Lower lobe of right lung (tissue), 2 donors: ENCODE results near the gene CFAP43. TPM values are rescaled to one million over a fixed set of nuclear protein-coding genes. Genes with fewer than 3 reads are reported as not detected.

Experiments used
- ATAC-seq, 2 donors: fragments of 200-7000 bp; cut with Tn5 transposase; one replicate each; pipeline ENCODE4 v1.9.1; 2020 to 2022; ENCODE audit warnings: mild to moderate bottlenecking in 2 of 2, moderate library complexity in 2 of 2
- DNase-seq: peaks from one replicate; pipeline ENCODE4 v3.0.0-alpha.2; 2020
- H3K27ac ChIP-seq: fragments of 200-600 bp; one replicate; pipeline ENCODE4 v1.8.0; 2022
- H3K27me3 ChIP-seq: fragments of 200-600 bp; one replicate; pipeline ENCODE4 v1.8.0; 2022; ENCODE audit warnings: low read depth
- H3K36me3 ChIP-seq: fragments of 200-600 bp; one replicate; pipeline ENCODE4 v1.8.0; 2022; ENCODE audit warnings: mild to moderate bottlenecking
- H3K4me1 ChIP-seq: fragments of 200-600 bp; one replicate; pipeline ENCODE4 v1.8.0; 2022
- H3K4me3 ChIP-seq: fragments of 200-600 bp; one replicate; pipeline ENCODE4 v1.8.0; 2022; ENCODE audit warnings: mild to moderate bottlenecking
- H3K9me3 ChIP-seq: fragments of 200-600 bp; one replicate; pipeline ENCODE4 v1.8.0; 2022
- intact Hi-C: fragments of 100-400 bp; cut with DNase I; formaldehyde crosslinking; loops from one replicate; pipeline ENCODE4 v1.11.0; 2022
- long read RNA-seq: library from polyadenylated mRNA; unstranded; transcript quantifications from one replicate; pipeline ENCODE4 v2.0.0, GENCODE V29; 2021
- total RNA-seq: library from RNA; stranded (reverse); fragmentation: NEBNext Ultra II Directional; extraction: Animal tissue kit (Norgen Biotek cat#: 25700); gene quantifications from one replicate; pipeline ENCODE4 v1.2.1, GENCODE V29; 2021
- TF ChIP-seq, protein P1 (sequence below): fragments of 200-600 bp; IDR thresholded peaks from one replicate; pipeline ENCODE4 v1.8.0; 2022; ENCODE audit warnings: antibody characterized with exemption, mild to moderate bottlenecking
- donor health status: DM: no; HTN: yes; CAD: no; lungs with severe emphysema.

The CFAP43 gene
- total RNA-seq, result 12.9 TPM
- long read RNA-seq, partial matches to known transcripts, result 1 of 7 reads
- long read RNA-seq, other reads (novel, unspliced or antisense), result 5 of 7 reads

DNA sequence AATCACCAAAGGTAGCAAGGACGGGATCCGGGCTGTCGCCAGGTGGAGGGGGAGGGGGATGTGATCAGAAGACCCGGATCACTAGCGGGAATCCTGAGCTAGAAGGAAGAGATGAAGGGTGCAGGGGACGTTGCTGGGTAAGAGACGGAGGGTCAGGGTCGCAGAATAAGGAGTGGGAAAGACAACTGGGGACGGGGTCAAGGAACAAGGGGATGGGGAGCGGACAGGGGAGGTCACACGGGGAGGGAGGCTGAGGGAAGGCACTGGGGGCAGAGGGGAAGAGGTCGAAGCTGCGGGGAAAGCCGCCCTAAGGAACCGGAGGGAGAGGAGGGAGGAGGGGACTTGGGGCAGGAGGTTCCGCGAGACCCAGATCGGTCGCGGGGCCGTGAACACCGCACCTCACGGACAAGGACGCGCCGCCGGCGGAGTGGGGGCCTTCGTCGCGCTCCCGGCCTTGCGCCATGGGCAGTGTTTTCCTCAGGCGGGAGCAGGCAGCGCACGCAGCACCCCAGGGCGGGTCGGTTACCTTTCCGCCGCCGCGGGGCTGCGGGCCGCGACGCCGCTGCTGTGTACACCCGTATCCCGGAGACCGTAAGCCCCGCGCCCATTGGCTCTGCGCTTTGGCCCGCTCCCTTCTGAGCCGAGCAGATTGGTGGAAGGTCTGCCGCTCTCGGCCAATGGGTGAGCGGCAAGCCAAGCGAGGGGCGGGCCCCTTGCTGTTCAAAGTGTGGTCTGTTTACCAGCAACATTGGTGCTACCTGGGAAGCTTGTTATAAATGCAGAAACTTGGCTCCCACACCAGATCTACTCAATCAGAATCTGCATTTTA is at the start of gene CFAP43:
TSS of gene CFAP43 (minus strand) at position 581 of the 829 bp plus-strand sequence. CDS start at position 463, 118 bp downstream.
- intact Hi-C loops, result no loop called here
- Histone ChIP-seq H3K36me3 (no peaks in the 10 kb centered on the region), H3K4me1 (peaks cover 11% of the 10 kb centered on the region), H3K27me3 (no peaks in the 10 kb centered on the region), H3K4me3 (peak within 1 kb of the TSS; percentile 82), H3K9me3 (no peaks in the 10 kb centered on the region), H3K27ac (peak within 1 kb of the TSS; percentile 83)
- ATAC-seq, result peak; percentile 100
- TF ChIP-seq, protein P1, sequence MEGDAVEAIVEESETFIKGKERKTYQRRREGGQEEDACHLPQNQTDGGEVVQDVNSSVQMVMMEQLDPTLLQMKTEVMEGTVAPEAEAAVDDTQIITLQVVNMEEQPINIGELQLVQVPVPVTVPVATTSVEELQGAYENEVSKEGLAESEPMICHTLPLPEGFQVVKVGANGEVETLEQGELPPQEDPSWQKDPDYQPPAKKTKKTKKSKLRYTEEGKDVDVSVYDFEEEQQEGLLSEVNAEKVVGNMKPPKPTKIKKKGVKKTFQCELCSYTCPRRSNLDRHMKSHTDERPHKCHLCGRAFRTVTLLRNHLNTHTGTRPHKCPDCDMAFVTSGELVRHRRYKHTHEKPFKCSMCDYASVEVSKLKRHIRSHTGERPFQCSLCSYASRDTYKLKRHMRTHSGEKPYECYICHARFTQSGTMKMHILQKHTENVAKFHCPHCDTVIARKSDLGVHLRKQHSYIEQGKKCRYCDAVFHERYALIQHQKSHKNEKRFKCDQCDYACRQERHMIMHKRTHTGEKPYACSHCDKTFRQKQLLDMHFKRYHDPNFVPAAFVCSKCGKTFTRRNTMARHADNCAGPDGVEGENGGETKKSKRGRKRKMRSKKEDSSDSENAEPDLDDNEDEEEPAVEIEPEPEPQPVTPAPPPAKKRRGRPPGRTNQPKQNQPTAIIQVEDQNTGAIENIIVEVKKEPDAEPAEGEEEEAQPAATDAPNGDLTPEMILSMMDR, result no peak
- DNase-seq, result peak; percentile 99

- no peaks in the 10 kb centered on the region for H3K36me3 ChIP-seq
- H3K9me3 ChIP-seq, result no peaks in the 10 kb centered on the region
- H3K27me3 ChIP-seq, result no peaks in the 10 kb centered on the region
- H3K4me3 ChIP-seq, result no peak overlapping the region
- no peaks in the 10 kb centered on the region for H3K4me1 ChIP-seq
- TF ChIP-seq, protein P1, result no peak
- no peak overlapping the region for H3K27ac ChIP-seq
- intact Hi-C loops, result no loop called here
- DNase-seq, result no peak
- ATAC-seq, result no peak
Measured at GRCh38 chr10:104281694-104282093, 49.5 kb upstream of the CFAP43 start.

DNA sequence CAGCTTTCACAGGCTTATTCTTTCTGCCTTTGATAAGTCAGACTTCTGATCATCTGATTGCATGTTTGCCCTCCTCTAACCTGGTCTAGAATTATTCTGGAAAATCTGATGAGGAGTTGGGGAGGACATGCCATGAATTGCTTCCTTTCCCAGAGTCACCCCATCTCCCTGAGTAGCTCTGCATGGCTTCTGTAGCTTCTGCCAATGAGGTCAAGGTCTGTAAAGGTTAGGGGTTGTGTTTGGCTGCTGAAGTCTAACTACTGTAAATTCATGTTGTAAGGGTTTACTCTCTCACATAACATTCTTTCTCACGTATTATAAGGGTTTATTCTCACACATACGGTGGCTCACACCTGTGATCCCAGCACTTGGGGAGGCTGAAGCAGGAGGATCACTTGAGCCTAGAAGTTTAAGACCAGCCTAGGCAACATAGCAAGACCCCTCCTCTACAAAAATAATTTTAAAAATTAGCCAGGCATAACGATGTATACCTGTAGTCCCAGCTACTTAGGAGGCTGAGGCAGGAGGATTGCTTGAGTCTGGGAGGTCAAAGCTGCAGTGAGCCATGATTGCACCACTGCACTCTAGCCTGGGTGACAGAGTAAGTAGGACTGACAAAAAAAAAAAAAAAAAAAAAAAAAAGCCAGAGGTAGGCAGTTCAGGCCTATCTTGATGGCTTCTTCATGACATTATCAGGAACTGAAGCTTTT is 47.5 kb upstream of the CFAP43 start:
- H3K27ac ChIP-seq, result no peak overlapping the region
- DNase-seq (no peak), ATAC-seq (no peak)
- no peaks in the 10 kb centered on the region for H3K36me3 ChIP-seq
- no peaks in the 10 kb centered on the region for H3K9me3 ChIP-seq
- TF ChIP-seq, protein P1, result no peak
- no peak overlapping the region for H3K4me3 ChIP-seq
- peaks cover 6% of the 10 kb centered on the region for H3K27me3 ChIP-seq
- H3K4me1 ChIP-seq, result no peaks in the 10 kb centered on the region
- intact Hi-C loops, result no loop called here

GRCh38 chr10:104277785-104278184 is 45.6 kb upstream of the CFAP43 start:
- no peak overlapping the region for H3K4me3 ChIP-seq
- no peaks in the 10 kb centered on the region for H3K4me1 ChIP-seq
- no peak overlapping the region for H3K27ac ChIP-seq
- ATAC-seq (no peak), DNase-seq (no peak)
- H3K9me3 ChIP-seq, result no peaks in the 10 kb centered on the region
- TF ChIP-seq, protein P1, result no peak
- peaks cover 8% of the 10 kb centered on the region for H3K27me3 ChIP-seq
- no peaks in the 10 kb centered on the region for H3K36me3 ChIP-seq
- intact Hi-C loops, result no loop called here

DNA sequence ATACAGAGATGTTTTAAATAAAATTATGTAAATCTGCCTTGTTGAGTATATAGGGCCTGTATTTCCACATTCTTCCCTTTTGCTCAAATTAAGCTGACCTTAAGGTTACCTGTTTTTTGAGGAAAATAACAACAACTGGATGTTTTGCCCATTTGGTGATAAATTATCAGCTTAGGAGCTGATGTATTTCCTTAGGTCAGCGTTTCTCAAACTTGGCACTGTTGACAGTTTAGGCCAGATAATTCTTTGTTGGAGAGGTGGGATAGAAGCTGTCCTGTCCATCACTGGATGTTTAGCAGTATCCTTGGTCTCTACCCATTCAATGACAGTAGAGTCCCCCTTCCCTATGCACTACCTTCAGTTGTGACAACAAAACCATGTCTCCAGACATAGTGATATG is 44.0 kb upstream of the CFAP43 start:
- intact Hi-C loops, result no loop called here
- TF ChIP-seq, protein P1, result no peak
- no peaks in the 10 kb centered on the region for H3K36me3 ChIP-seq
- H3K9me3 ChIP-seq, result no peaks in the 10 kb centered on the region
- no peak for DNase-seq
- no peak for ATAC-seq
- no peak overlapping the region for H3K4me3 ChIP-seq
- H3K4me1 ChIP-seq, result no peaks in the 10 kb centered on the region
- peaks cover 8% of the 10 kb centered on the region for H3K27me3 ChIP-seq
- no peak overlapping the region for H3K27ac ChIP-seq
